NCI-H82 treated with DMSO at 0.1 percent for 48 hours (cell line): ENCODE measurements around the gene CAB39L.

Experiments
- DNase-seq: peaks from one replicate; lab custom pipeline; 2025; ENCODE audit not compliant: unreplicated experiment; lab: John Stamatoyannopoulos, UW

Gene CAB39L

GRCh38 chr13:49443357-49443703 is 534 bp downstream of the CAB39L start:
- DNase-seq, result no peak

GRCh38 chr13:49441846-49442245 is 2.0 kb downstream of the CAB39L start:
- no peak for DNase-seq

GRCh38 chr13:49441312-49441711 is 2.6 kb downstream of the CAB39L start:
- DNase-seq, result no peak

- no peak for DNase-seq
Measured at GRCh38 chr13:49439609-49440008, 4.3 kb downstream of the CAB39L start.

- no peak for DNase-seq
Measured at GRCh38 chr13:49437705-49438104, 6.2 kb downstream of the CAB39L start.

DNA sequence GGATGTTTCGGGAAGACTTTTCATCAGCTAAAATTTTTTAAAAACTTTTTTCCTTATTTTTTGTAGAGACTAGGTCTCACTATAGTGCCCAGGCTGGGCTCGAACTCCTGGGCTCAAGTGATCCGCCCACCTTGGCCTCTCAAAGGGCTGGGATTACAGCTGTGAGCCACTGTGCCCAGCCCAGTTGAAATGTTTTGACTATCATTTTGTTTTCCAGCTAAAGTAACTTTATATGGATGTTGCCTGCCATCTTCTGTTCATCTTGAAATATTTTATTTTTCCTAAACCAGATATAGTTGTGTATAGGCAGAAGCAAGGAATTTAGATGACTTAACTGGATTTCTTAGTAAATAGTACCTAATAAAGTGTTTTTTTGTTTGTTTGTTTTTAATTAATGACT is 7.0 kb downstream of the CAB39L start:
- no peak for DNase-seq

DNA sequence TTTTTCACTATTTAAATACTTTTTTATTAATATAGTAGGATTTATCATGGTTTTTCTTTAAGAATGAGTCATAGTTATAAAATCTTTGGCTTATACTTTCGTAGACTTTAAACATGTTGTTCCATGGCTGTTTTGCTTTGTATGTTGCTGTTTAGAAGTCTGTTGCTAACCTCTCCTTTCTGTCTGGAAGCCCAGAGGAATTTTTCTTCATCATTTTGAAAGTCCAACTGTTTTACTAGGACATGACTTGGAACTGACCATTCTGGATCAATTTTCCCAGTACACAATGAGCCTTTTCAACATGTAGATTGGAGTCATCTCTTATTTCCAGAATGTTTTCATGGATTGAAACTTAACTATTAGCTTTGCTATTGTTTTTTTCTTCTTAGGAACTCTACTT is 7.9 kb downstream of the CAB39L start:
- DNase-seq, result no peak

GRCh38 chr13:49429121-49429520 is 14.7 kb downstream of the CAB39L start:
- no peak for DNase-seq

GRCh38 chr13:49428041-49428763 is 15.7 kb downstream of the CAB39L start:
- no peak for DNase-seq

GRCh38 chr13:49424011-49424560 is 19.8 kb downstream of the CAB39L start:
- DNase-seq, result no peak

GRCh38 chr13:49421391-49421790 is 22.5 kb downstream of the CAB39L start:
- DNase-seq, result peak; percentile 37

- DNase-seq, result no peak
Measured at GRCh38 chr13:49419276-49419675, 24.6 kb downstream of the CAB39L start.

DNA sequence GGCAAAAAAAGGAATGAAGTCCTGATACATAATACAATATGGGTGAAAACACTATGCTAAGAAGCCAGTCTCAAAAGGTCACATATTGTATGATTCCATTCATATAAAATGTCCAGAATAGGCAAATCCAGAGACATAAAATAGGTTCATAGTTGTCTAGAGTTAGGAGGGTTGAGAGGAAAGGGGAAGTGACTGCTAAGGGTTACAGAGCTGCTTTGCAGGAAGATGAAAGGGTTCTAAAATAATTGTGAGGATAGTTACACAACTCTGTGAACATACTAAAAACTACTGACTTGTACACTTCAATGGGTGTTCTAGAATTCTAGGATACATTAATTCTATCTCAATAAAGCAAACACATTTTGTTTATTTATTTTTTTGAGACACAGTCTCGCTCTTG is 25.7 kb downstream of the CAB39L start:
- no peak for DNase-seq

DNA sequence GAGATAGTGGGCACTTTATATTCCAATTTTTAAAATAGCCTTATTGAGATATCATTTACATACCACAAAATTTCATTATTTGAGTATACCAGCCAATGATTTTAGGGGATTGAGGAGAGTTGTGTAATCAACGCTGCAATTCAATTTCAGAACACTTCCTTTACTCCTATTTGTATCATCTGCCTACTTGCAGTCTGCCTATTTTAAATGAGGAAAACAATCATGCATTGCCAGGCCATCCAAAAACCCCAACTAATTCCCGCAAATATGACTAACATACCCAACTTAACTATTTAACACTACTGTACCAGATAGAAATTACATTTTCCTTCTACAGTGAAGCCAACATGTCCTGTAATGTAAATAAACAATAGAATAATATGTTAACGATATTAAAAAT is 26.7 kb downstream of the CAB39L start:
- no peak for DNase-seq

DNA sequence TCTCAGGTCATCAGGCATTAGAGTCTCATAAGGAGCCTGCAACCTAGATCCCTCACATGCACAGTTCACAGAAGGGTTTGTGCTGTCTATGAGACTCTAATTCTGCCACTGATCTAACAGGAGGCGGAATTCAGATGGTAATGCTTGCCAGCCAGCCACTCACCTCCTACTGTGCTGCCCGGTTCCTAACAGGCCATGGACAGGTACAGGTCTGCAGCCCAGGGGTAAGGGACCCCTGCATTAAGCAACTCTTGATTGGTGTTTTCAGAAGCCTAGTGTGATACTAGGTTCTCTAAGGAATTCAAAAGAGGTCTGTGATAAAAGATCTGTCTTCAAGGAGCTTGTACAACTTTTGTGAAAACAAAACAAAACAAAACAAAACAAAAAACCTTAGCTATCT is 31.1 kb downstream of the CAB39L start:
- DNase-seq, result no peak

- DNase-seq, result no peak
Measured at GRCh38 chr13:49411353-49411752, 32.5 kb downstream of the CAB39L start.

- no peak for DNase-seq
Measured at GRCh38 chr13:49410477-49410876, 33.4 kb downstream of the CAB39L start.

DNA sequence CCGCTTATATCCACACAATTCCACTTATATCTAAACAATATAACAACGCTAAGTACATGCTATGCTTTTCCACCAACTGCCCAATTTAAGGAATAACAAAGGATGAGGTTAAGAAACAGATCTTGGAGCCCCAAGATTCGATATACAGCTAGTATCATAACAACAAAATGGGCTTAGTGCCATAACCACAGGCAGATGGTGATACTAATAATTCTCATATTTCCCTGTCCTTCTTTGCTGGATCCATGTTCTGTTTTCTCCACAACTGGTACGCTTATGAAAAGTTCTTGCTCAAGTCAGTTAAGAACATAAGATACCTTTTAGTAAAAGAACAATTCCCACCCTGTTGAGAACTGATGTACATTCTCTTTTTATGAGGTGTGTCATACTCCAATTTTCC is 33.9 kb downstream of the CAB39L start:
- no peak for DNase-seq

DNA sequence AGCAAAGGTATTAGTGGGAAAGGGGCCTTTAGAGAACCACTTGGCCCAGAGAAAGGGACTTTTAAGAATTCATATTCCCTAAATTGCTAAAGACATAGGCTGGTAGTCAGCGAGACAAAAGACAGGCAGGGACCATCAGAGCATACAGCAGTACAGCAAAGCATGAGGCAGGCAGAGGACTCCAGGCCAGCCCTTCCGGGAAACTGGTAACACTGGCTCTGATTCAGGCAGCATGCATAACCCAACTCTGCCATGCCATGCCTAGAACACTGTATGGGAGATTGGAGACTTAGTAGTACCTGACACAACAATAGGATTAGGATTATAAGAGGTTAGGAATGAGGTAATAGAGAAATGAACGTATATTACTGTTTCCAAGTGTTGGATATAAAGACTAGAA is 34.9 kb downstream of the CAB39L start:
- DNase-seq, result no peak

- no peak for DNase-seq
Measured at GRCh38 chr13:49407936-49408335, 35.9 kb downstream of the CAB39L start.

DNA sequence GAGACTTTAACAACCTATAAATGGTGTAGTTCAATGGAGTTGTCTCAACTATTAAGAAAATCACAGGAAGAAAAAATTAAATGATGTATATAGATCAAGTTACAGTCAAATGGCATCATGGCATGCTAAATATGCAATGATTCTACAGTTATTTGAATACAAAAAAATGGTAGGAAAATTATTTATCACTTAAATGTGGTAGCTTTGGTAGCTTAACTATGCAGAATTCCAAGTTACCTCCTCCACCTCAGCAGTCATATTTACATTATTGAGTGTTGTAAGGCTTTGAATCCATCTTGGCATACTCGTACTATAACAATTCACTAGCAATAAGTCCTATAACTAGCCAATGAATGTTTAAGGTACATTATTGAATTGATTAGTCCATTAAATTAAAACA is 36.8 kb downstream of the CAB39L start:
- DNase-seq, result no peak

DNA sequence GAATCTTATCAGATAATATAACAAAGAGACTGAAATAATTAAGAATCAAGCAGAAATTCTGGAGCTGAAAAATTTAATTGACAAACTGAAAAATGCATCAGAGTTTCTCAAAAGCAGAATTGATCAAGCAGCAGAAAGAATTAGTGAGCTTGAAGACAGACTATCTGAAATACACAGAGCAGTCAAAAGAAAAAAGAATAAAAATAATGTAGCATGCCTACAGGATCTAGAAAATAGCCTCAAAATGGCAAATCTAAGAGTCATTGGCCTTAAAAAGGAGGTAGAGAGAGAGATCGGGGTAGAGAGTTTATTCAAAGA is 39.2 kb downstream of the CAB39L start:
- no peak for DNase-seq

DNA sequence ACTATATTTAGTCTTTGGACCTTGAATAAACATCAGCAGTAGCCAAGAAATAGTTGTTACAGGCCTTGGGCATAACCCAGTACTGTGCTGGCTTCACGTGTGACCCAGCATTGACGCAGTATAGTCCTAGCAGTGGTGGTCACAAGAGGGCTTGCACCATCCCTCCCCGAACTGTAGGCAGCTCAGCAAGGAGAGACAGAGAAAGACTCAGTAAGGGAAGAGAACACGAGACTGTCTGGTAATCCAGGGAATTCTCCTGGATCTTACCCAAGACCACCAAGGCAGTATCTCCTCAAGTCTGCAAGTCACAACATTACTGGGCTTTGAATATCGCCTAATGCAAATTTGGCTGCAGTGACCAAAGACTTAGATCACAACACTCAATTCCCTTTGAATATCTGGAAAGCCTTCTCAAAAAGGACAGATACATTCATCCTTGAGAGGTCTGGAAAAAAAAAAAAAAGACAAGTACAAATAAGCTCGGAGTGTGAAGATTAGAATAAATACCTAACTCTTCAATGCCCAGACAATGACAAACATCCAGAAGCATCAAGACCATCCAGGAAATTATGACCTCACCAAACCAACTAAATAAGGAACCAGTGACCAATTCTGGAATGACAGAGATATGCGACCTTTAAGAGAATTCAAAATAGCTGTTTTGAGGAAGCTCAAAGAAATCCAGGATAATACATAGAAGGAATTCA is 39.7 kb downstream of the CAB39L start:
- no peak for DNase-seq
